GM19043 (cell line): ENCODE measurements around the gene PPP1R9B.

ENCODE experiments used
- ATAC-seq: cut with Tn5 transposase; IDR thresholded peaks from one replicate; pipeline ENCODE4 v1.9.1; 2021; ENCODE audit warnings: low read depth; ENCODE audit not compliant: unreplicated experiment

Gene PPP1R9B

GRCh38 chr17:50161023-50161910 lies 10.8 kb upstream of the PPP1R9B start:
- peak; percentile 79 for ATAC-seq

GRCh38 chr17:50157891-50158290 lies 7.4 kb upstream of the PPP1R9B start:
- ATAC-seq: no peak

GRCh38 chr17:50155115-50155819 lies 4.8 kb upstream of the PPP1R9B start:
- ATAC-seq: no peak

- no peak for ATAC-seq
Measured at GRCh38 chr17:50154604-50155003, 4.1 kb upstream of the PPP1R9B start.

GRCh38 chr17:50153650-50154575 lies 3.4 kb upstream of the PPP1R9B start:
- no peak for ATAC-seq

- no peak for ATAC-seq
Measured at GRCh38 chr17:50152736-50153135, 2.3 kb upstream of the PPP1R9B start.

- ATAC-seq: no peak
Measured at GRCh38 chr17:50151937-50152547, 1.6 kb upstream of the PPP1R9B start.

- ATAC-seq: peak; percentile 41
Measured at GRCh38 chr17:50151041-50151936, 812 bp upstream of the PPP1R9B start.

- no peak for ATAC-seq
Measured at GRCh38 chr17:50149417-50150353, 792 bp downstream of the PPP1R9B start.

- ATAC-seq: no peak
Measured at GRCh38 chr17:50149091-50149416, 1.4 kb downstream of the PPP1R9B start.

- ATAC-seq: no peak
Measured at GRCh38 chr17:50148226-50149090, 2.0 kb downstream of the PPP1R9B start.

- no peak for ATAC-seq
Measured at GRCh38 chr17:50147841-50148225, 2.6 kb downstream of the PPP1R9B start.

GRCh38 chr17:50146927-50147665 lies 3.4 kb downstream of the PPP1R9B start:
- ATAC-seq: no peak

GRCh38 chr17:50146230-50146926 lies 4.1 kb downstream of the PPP1R9B start:
- ATAC-seq: no peak

- ATAC-seq: no peak
Measured at GRCh38 chr17:50145532-50146229, 4.8 kb downstream of the PPP1R9B start.
